ENCODE measurements around the gene SESN2. TPM values are rescaled to one million over a fixed set of nuclear protein-coding genes. Genes with fewer than 3 reads are reported as not detected.

The SESN2 gene
- total RNA-seq, 4 donors from 2014 or later: 13.2 to 20.4 (median 13.8) TPM

DNA sequence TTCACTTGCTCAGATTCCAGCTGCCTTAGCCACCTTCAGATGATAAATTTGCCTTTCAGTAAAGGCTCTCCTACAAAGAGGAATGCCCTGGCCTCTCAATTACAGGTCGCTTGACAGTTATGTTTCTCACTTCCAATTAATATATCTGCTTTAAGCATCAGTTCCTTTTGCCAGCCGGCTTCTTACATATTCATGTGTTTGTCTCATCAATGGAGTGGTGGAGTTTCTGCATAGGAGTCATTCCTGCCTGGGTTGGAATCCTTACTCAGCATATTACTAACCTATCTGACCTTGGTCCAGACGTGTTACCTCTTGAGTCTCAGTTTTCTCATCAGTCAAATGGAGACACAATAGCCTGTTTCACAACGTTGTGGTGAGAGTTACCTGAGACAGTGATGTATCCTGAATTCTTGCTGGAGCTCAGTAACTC lies 9.4 kb upstream of the SESN2 start:
- TF ChIP-seq CTCF (IDR thresholded peaks at IDR 0.05): no peak
- DNase-seq (ENCODE audit: low spot score) (no peak), ATAC-seq (ENCODE audit: low FRiP score) (no peak)

DNA sequence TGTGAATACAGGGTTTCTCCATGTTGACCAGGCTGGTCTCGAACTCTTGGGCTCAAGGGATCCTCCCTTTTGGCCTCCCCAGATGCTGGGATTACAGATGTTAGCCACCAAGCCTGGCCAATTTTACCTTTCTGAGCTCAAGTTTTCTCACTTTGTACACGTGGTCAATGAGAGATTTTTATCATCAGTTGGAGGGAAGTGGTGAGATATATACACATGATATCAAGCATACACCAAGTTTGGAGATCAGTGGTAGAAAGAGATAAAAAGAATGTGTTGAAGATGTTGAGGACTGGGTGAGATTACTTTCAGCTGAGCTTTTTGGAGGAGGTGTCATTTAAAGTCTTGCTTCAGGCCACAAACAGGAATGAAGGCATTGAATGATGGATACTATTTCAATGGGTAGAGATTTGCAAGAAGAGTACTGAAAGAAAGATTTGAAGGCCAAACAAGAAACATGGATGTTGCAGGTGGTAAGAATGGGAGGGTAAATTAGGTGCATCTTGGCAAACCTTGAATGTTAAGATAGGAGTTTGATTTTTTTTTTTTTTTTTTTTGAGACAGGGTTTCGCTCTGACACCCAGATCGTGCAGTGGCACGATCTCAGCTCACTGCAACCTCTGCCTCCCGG lies 3.0 kb upstream of the SESN2 start:
- DNase-seq (ENCODE audit: low spot score): no peak
- ATAC-seq (ENCODE audit: low FRiP score): no peak
- TF ChIP-seq CTCF (IDR thresholded peaks at IDR 0.05): no peak

GRCh38 chr1:28257736-28258135 lies 1.6 kb upstream of the SESN2 start:
- no peak for DNase-seq (ENCODE audit: low spot score)

DNA sequence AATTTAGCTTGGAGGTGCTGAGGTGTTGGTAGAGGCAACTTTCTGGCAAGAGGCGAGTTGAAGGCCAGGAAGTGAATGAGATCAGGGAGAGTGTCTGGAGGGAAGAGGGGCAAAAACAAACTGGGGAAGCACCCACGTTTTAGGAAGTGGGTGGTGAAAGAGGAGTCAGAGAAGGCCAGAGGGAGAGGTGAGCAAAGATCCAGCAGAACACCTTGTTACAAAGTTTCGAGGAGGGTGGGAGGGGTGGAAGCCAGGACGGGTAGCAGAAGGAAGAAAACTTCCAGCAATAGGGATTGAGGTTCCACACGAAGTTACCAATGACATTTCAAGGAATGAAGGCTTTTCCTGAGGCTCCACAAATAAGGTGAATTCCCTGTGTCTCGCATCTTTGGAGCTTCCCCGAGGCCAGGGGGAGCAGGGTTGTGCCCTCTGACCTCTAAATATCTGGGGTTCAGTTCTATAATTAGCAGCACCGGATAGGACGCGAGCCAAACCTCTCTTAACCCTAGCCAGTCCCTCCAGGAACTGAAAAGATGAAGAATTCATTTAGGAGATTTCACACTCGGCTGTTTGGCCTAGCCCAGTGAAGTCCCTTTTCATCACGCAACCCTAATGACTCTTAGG lies 578 bp upstream of the SESN2 start:
- no peak for DNase-seq (ENCODE audit: low spot score)
- TF ChIP-seq CTCF (IDR thresholded peaks at IDR 0.05): no peak
- no peak for ATAC-seq (ENCODE audit: low FRiP score)

More at GRCh38 chr1:28257736-28258135, 1.6 kb upstream of the SESN2 start:
- no peak for TF ChIP-seq CTCF (IDR thresholded peaks at IDR 0.05)
- ATAC-seq (ENCODE audit: low FRiP score): no peak

DNA sequence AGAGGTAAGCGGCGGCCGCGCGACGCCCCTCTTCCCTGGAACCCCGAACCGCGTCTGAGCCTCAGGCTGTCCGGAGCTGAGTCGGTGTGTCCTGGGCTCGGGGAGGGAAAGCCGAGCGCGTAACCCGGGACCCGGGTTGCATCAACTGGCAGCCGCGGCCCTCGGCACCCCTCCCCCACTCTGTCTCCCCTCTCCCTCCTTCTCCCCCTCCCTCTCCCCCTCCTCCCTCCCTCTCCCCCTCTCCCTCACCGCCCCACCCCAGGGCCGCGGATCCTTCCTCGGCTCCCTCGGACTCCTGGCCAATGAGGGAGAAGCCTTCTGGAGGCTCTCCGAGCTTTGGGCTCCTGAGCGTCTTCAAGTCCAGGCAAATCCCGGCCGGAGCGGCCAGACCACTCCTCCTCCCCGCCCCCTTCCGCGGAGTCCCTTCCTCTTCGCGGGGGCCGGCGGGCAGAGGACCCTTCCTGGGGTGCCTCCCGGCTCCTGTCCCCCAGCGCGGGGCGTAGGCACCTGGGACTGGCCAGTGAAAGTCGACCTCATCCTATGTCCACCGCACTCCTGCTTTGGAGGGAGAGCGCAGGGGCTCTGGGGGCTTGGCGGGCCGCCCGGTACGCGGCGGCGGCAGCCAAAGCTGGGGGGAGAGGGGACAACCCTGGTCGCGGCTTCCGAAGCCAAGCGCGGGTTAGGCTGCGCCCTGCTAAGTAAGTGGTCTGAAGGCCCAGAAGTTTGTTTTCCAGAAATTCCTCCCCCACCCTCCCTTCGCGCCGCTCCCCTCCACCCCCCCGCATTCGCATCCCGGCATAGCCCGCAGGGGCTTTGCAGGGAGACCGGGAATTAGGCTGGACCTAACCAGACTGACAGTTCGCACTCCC lies 850 bp downstream of the SESN2 start:
- DNase-seq (ENCODE audit: low spot score) (no peak), ATAC-seq (ENCODE audit: low FRiP score) (peak; percentile 55)
- no peak for TF ChIP-seq CTCF (IDR thresholded peaks at IDR 0.05)

GRCh38 chr1:28260803-28261174 lies 1.5 kb downstream of the SESN2 start:
- TF ChIP-seq CTCF (IDR thresholded peaks at IDR 0.05): no peak
- no peak for DNase-seq (ENCODE audit: low spot score)
- no peak for ATAC-seq (ENCODE audit: low FRiP score)
